SK-N-MC (cell line): ENCODE measurements around the gene HCN3.

Experiments
- DNase-seq: peaks from one replicate; pipeline ENCODE4 v3.0.0-alpha.2; 2011; ENCODE audit warnings: low read depth, low spot score
- H3K27ac ChIP-seq: fragments of 200-600 bp; sonication (generic); 2 replicates; pipeline ENCODE4 v1.5.1; 2016; ENCODE audit warnings: mixed run types
- H3K36me3 ChIP-seq: fragments of 200-600 bp; sonication (generic); 2 replicates; pipeline ENCODE4 v1.6.1; 2017; ENCODE audit warnings: antibody characterized with exemption, low read length, mixed read lengths; ENCODE audit not compliant: insufficient read depth
- H3K4me3 ChIP-seq: fragments of 200-600 bp; sonication (generic); 2 replicates; pipeline ENCODE4 v1.5.1; 2016
- H3K9ac ChIP-seq: fragments of 200-600 bp; sonication (generic); 2 replicates; pipeline ENCODE4 v1.8.0; 2017; ENCODE audit warnings: mixed run types, mixed read lengths; ENCODE audit not compliant: insufficient read length
- H3K9me3 ChIP-seq: fragments of 200-600 bp; sonication (generic); 2 replicates; pipeline ENCODE4 v1.6.1; 2017; ENCODE audit warnings: low read depth, mild to moderate bottlenecking, antibody characterized with exemption, low read length, moderate library complexity, mixed read lengths
- EZH2 ChIP-seq: fragments of 200-600 bp; sonication (generic); IDR thresholded peaks from one replicate; pipeline ENCODE4 v1.6.1; 2017; ENCODE audit warnings: antibody characterized with exemption
- FOXP2 ChIP-seq: optimal IDR thresholded peaks from 2 replicates; pipeline ENCODE3; 2011; ENCODE audit warnings: mild to moderate bottlenecking, moderate library complexity; ENCODE audit not compliant: insufficient read depth; ENCODE audit errors: extremely low read length, control extremely low read depth
- POLR2AphosphoS5 ChIP-seq: IDR thresholded peaks from 2 replicates; pipeline ENCODE4 v1.6.1; 2012; ENCODE audit warnings: mild to moderate bottlenecking, low read depth, low read length, borderline replicate concordance

HCN3 gene

GRCh38 chr1:155273343-155274245, 3.7 kb upstream of the HCN3 start, which contains the start of gene CLK2:
Gene CLK2 (minus strand): TSS chr1:155273504. CDS start chr1:155270977, 2,527 bp downstream.
- no peaks in the 10 kb centered on the region for H3K9me3 ChIP-seq

GRCh38 chr1:155277902-155278688, 832 bp downstream of the HCN3 start:
- no peak for TF ChIP-seq POLR2AphosphoS5
- TF ChIP-seq EZH2: no peak
- TF ChIP-seq FOXP2: no peak
- Histone ChIP-seq H3K4me3 (peak overlapping the region; percentile 93), H3K9ac (peak overlapping the region; percentile 51), H3K36me3 (no peaks in the 10 kb centered on the region), H3K9me3 (no peaks in the 10 kb centered on the region), H3K27ac (no peak overlapping the region)
- no peak for DNase-seq

More at GRCh38 chr1:155273343-155274245, 3.7 kb upstream of the HCN3 start, which contains the start of gene CLK2:
- peak within 1 kb of the TSS; percentile 98 for H3K4me3 ChIP-seq
- H3K9ac ChIP-seq: peak within 1 kb of the TSS; percentile 92
- peak within 1 kb of the TSS; percentile 84 for H3K27ac ChIP-seq
- peak; percentile 57 for DNase-seq
- H3K36me3 ChIP-seq: peaks cover 29% of the 10 kb centered on the region
- peak; percentile 88 for TF ChIP-seq POLR2AphosphoS5
- TF ChIP-seq FOXP2: peak; percentile 60
- TF ChIP-seq EZH2: no peak

- DNase-seq: no peak
Observed at GRCh38 chr1:155278689-155279160, 1.5 kb downstream of the HCN3 start.

GRCh38 chr1:155279268-155279667, 2.0 kb downstream of the HCN3 start:
- H3K9ac ChIP-seq: no peak overlapping the region
- no peaks in the 10 kb centered on the region for H3K36me3 ChIP-seq
- no peak for DNase-seq
- no peaks in the 10 kb centered on the region for H3K9me3 ChIP-seq
- H3K27ac ChIP-seq: no peak overlapping the region
- TF ChIP-seq EZH2 (no peak), POLR2AphosphoS5 (no peak), FOXP2 (no peak)
- H3K4me3 ChIP-seq: no peak overlapping the region

More at GRCh38 chr1:155278689-155279160, 1.5 kb downstream of the HCN3 start:
- TF ChIP-seq EZH2 (no peak), FOXP2 (no peak), POLR2AphosphoS5 (no peak)
- H3K36me3 ChIP-seq: no peaks in the 10 kb centered on the region
- H3K27ac ChIP-seq: no peak overlapping the region
- H3K9ac ChIP-seq: no peak overlapping the region
- H3K4me3 ChIP-seq: no peak overlapping the region
- H3K9me3 ChIP-seq: no peaks in the 10 kb centered on the region

- no peak overlapping the region for H3K27ac ChIP-seq
- no peak overlapping the region for H3K9ac ChIP-seq
- H3K4me3 ChIP-seq: no peak overlapping the region
- H3K9me3 ChIP-seq: no peaks in the 10 kb centered on the region
- no peak for DNase-seq
- H3K36me3 ChIP-seq: no peaks in the 10 kb centered on the region
- no peak for TF ChIP-seq FOXP2
- no peak for TF ChIP-seq EZH2
- TF ChIP-seq POLR2AphosphoS5: no peak
Observed at GRCh38 chr1:155282488-155283091, 5.3 kb downstream of the HCN3 start.

GRCh38 chr1:155284476-155284875, 7.2 kb downstream of the HCN3 start:
- Histone ChIP-seq H3K9me3 (no peaks in the 10 kb centered on the region), H3K36me3 (no peaks in the 10 kb centered on the region), H3K4me3 (no peak overlapping the region), H3K9ac (no peak overlapping the region), H3K27ac (no peak overlapping the region)
- TF ChIP-seq POLR2AphosphoS5: no peak
- no peak for TF ChIP-seq EZH2
- no peak for TF ChIP-seq FOXP2
- DNase-seq: no peak

- TF ChIP-seq EZH2 (no peak), FOXP2 (no peak), POLR2AphosphoS5 (no peak)
- no peak overlapping the region for H3K9ac ChIP-seq
- no peak overlapping the region for H3K27ac ChIP-seq
Observed at GRCh38 chr1:155285063-155285462, 7.8 kb downstream of the HCN3 start.

More at GRCh38 chr1:155285063-155285462, 7.8 kb downstream of the HCN3 start:
- no peak overlapping the region for H3K4me3 ChIP-seq
- no peaks in the 10 kb centered on the region for H3K9me3 ChIP-seq
- no peak for DNase-seq
- H3K36me3 ChIP-seq: no peaks in the 10 kb centered on the region
